GM18951 (cell line): ENCODE data around the gene CADPS2.

Experiments used
- POLR2A ChIP-seq: IDR thresholded peaks from 4 replicates; pipeline ENCODE4 v1.6.1; 2011; ENCODE audit warnings: mild to moderate bottlenecking; ENCODE audit not compliant: insufficient read length, insufficient read depth; ENCODE audit errors: extremely low read depth
- in situ Hi-C: fragments of 300-500 bp; cut with MboI; formaldehyde crosslinking; loops from one replicate; pipeline ENCODE4 v1.12.0; 2022; ENCODE audit warnings: low sequenced_read_pairs, mixed read lengths, inconsistent platforms; ENCODE audit not compliant: unreplicated experiment

The CADPS2 gene

GRCh38 chr7:122746948-122747347, 139.3 kb downstream of the CADPS2 start:
- in situ Hi-C loops, result no loop called here

GRCh38 chr7:122743211-122743610, 143.0 kb downstream of the CADPS2 start:
- no peak for TF ChIP-seq POLR2A

More at GRCh38 chr7:122746948-122747347, 139.3 kb downstream of the CADPS2 start:
- no peak for TF ChIP-seq POLR2A

GRCh38 chr7:122738947-122739346, 147.3 kb downstream of the CADPS2 start:
- no peak for TF ChIP-seq POLR2A
- in situ Hi-C loops, result no loop called here

More at GRCh38 chr7:122743211-122743610, 143.0 kb downstream of the CADPS2 start:
- in situ Hi-C loops, result no loop called here

GRCh38 chr7:122736183-122736582, 150.1 kb downstream of the CADPS2 start:
- in situ Hi-C loops, result no loop called here
- TF ChIP-seq POLR2A, result no peak

- no peak for TF ChIP-seq POLR2A
- in situ Hi-C loops, result no loop called here
Measured at GRCh38 chr7:122727759-122728158, 158.5 kb downstream of the CADPS2 start.

GRCh38 chr7:122727354-122727753, 158.9 kb downstream of the CADPS2 start:
- no peak for TF ChIP-seq POLR2A
- in situ Hi-C loops, result no loop called here

- in situ Hi-C loops, result no loop called here
- no peak for TF ChIP-seq POLR2A
Measured at GRCh38 chr7:122726881-122727280, 159.4 kb downstream of the CADPS2 start.

- in situ Hi-C loops, result no loop called here
- TF ChIP-seq POLR2A, result no peak
Measured at GRCh38 chr7:122724366-122724765, 161.9 kb downstream of the CADPS2 start.

- no peak for TF ChIP-seq POLR2A
- in situ Hi-C loops, result no loop called here
Measured at GRCh38 chr7:122719010-122719578, 167.2 kb downstream of the CADPS2 start.

- in situ Hi-C loops, result no loop called here
- TF ChIP-seq POLR2A, result no peak
Measured at GRCh38 chr7:122717356-122718089, 168.7 kb downstream of the CADPS2 start.

GRCh38 chr7:122715183-122715582, 171.1 kb downstream of the CADPS2 start:
- in situ Hi-C loops, result no loop called here

GRCh38 chr7:122710916-122711315, 175.3 kb downstream of the CADPS2 start:
- no peak for TF ChIP-seq POLR2A
- in situ Hi-C loops, result no loop called here

More at GRCh38 chr7:122715183-122715582, 171.1 kb downstream of the CADPS2 start:
- no peak for TF ChIP-seq POLR2A

GRCh38 chr7:122709930-122710646, 176.2 kb downstream of the CADPS2 start:
- in situ Hi-C loops, result no loop called here
- no peak for TF ChIP-seq POLR2A
